ENCODE data around the gene SLC26A2. TPM values are rescaled to one million over a fixed set of nuclear protein-coding genes. Genes with fewer than 3 reads are reported as not detected.
A peak's percentile ranks its signal among the peaks of the same experiment; 100 is the strongest.

Gene SLC26A2
- total RNA-seq, result 7.7 and 8.0 TPM in 2 replicates

DNA sequence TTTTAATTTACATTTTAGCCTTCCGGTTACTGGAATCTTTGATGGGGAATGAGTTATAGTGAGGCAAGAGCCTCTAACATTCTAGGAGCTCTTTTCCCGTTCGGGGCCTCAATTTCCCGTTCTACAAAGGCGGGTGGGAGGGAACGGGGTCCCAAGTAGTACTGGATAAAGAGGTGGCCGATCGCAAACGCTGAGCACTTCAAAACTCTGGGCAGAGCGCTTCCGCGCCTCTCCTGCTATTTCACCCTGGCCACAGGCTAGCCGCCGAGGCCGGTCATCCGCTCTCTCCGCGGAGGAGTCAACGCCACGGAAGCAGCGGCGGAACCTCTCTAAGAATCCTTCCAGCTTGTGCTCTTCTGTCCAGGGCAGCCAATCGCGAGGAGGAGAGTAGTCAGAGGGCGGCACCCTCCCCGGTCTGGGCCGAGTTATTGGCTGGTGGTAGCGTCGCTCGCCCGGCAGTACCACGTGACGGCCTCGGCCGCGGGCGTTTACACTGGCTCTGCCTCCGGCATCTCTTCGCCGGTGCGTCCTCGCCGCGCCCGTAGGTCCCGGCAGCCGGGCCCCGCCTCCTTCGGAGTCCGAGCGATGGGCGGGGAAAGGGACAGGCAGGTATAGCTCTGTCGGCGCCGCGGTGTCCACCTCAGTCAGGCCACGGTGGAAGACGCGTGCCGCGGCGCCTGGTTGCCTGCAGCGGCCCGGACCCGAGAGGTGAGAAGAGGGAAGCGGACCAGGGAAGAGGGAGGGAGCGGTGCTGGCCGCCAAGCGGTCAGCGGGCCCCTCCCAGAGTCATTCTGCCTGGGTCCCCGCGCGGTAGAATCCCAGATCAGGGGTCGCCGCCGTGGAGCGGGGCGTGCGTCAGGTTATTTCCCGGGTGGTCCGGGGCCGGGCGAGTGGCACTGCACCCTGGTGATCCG is at the start of gene SLC26A2:
SLC26A2 (plus strand) TSS at position 487 of the 914 bp plus-strand sequence. CDS start 16,895 bp downstream, outside the sequence.
- Mint-ChIP-seq H3K36me3 (ENCODE audit: low read depth) (peaks cover 3% of the 10 kb centered on the region), H3K27ac (peak within 1 kb of the TSS; percentile 99)

GRCh38 chr5:149911031-149911430 is 49.5 kb upstream of the SLC26A2 start:
- H3K27me3 Mint-ChIP-seq (ENCODE audit: low read depth), result peaks cover 31% of the 10 kb centered on the region
- DNase-seq (ENCODE audit: low spot score), result no peak
- H3K9me3 Mint-ChIP-seq, result no peaks in the 10 kb centered on the region
- intact Hi-C loops (cut with micrococcal nuclease), result no loop called here
- H3K4me1 Mint-ChIP-seq (ENCODE audit: low read depth), result peaks cover 3% of the 10 kb centered on the region
- no peak overlapping the region for H3K4me3 Mint-ChIP-seq (ENCODE audit: low read depth)
- no peak overlapping the region for H3K27ac Mint-ChIP-seq
- no peaks in the 10 kb centered on the region for H3K36me3 Mint-ChIP-seq (ENCODE audit: low read depth)

More for the DNA sequence above, at the start of gene SLC26A2:
- intact Hi-C loops (cut with micrococcal nuclease), result loop anchor here (1.0 to 5.0 kb wide), 4 partner anchors 108 to 613 kb away; partner anchors contain the start of gene GRPEL2
- Mint-ChIP-seq H3K27me3 (ENCODE audit: low read depth) (no peaks in the 10 kb centered on the region), H3K4me3 (ENCODE audit: low read depth) (peak within 1 kb of the TSS; percentile 89), H3K4me1 (ENCODE audit: low read depth) (peaks cover 33% of the 10 kb centered on the region), H3K9me3 (no peaks in the 10 kb centered on the region)
- DNase-seq (ENCODE audit: low spot score), result peak; percentile 94

GRCh38 chr5:149912226-149912871 is 48.2 kb upstream of the SLC26A2 start:
- no peak overlapping the region for H3K27ac Mint-ChIP-seq

GRCh38 chr5:149913436-149914419 is 46.8 kb upstream of the SLC26A2 start:
- Mint-ChIP-seq H3K27ac (no peak overlapping the region), H3K36me3 (ENCODE audit: low read depth) (no peaks in the 10 kb centered on the region)

More at GRCh38 chr5:149912226-149912871, 48.2 kb upstream of the SLC26A2 start:
- no peak for DNase-seq (ENCODE audit: low spot score)
- no peak overlapping the region for H3K4me3 Mint-ChIP-seq (ENCODE audit: low read depth)
- intact Hi-C loops (cut with micrococcal nuclease), result no loop called here
- no peaks in the 10 kb centered on the region for H3K36me3 Mint-ChIP-seq (ENCODE audit: low read depth)
- peaks cover 3% of the 10 kb centered on the region for H3K4me1 Mint-ChIP-seq (ENCODE audit: low read depth)
- H3K27me3 Mint-ChIP-seq (ENCODE audit: low read depth), result peaks cover 28% of the 10 kb centered on the region
- H3K9me3 Mint-ChIP-seq, result no peaks in the 10 kb centered on the region

GRCh38 chr5:149915392-149916260 is 44.9 kb upstream of the SLC26A2 start:
- peaks cover 7% of the 10 kb centered on the region for H3K27me3 Mint-ChIP-seq (ENCODE audit: low read depth)
- no peaks in the 10 kb centered on the region for H3K9me3 Mint-ChIP-seq
- no peak for DNase-seq (ENCODE audit: low spot score)
- intact Hi-C loops (cut with micrococcal nuclease), result no loop called here
- peaks cover 3% of the 10 kb centered on the region for H3K4me1 Mint-ChIP-seq (ENCODE audit: low read depth)
- H3K4me3 Mint-ChIP-seq (ENCODE audit: low read depth), result no peak overlapping the region
- no peak overlapping the region for H3K27ac Mint-ChIP-seq
- no peaks in the 10 kb centered on the region for H3K36me3 Mint-ChIP-seq (ENCODE audit: low read depth)

More at GRCh38 chr5:149913436-149914419, 46.8 kb upstream of the SLC26A2 start:
- H3K9me3 Mint-ChIP-seq, result no peaks in the 10 kb centered on the region
- no peak overlapping the region for H3K4me3 Mint-ChIP-seq (ENCODE audit: low read depth)
- H3K27me3 Mint-ChIP-seq (ENCODE audit: low read depth), result peaks cover 20% of the 10 kb centered on the region
- DNase-seq (ENCODE audit: low spot score), result no peak
- peaks cover 3% of the 10 kb centered on the region for H3K4me1 Mint-ChIP-seq (ENCODE audit: low read depth)
- intact Hi-C loops (cut with micrococcal nuclease), result no loop called here

GRCh38 chr5:149916334-149917072 is 44.1 kb upstream of the SLC26A2 start:
- Mint-ChIP-seq H3K4me3 (ENCODE audit: low read depth) (no peak overlapping the region), H3K36me3 (ENCODE audit: low read depth) (no peaks in the 10 kb centered on the region), H3K27ac (no peak overlapping the region), H3K27me3 (ENCODE audit: low read depth) (peaks cover 5% of the 10 kb centered on the region), H3K9me3 (no peaks in the 10 kb centered on the region), H3K4me1 (ENCODE audit: low read depth) (peaks cover 9% of the 10 kb centered on the region)
- DNase-seq (ENCODE audit: low spot score), result no peak
- intact Hi-C loops (cut with micrococcal nuclease), result no loop called here

- Mint-ChIP-seq H3K36me3 (ENCODE audit: low read depth) (no peaks in the 10 kb centered on the region), H3K27me3 (ENCODE audit: low read depth) (peaks cover 2% of the 10 kb centered on the region), H3K4me1 (ENCODE audit: low read depth) (peaks cover 15% of the 10 kb centered on the region), H3K27ac (no peak overlapping the region), H3K9me3 (no peaks in the 10 kb centered on the region), H3K4me3 (ENCODE audit: low read depth) (no peak overlapping the region)
- no peak for DNase-seq (ENCODE audit: low spot score)
- intact Hi-C loops (cut with micrococcal nuclease), result no loop called here
These were observed 43.4 kb upstream of the SLC26A2 start for GRCh38 chr5:149917073-149917676.

DNA sequence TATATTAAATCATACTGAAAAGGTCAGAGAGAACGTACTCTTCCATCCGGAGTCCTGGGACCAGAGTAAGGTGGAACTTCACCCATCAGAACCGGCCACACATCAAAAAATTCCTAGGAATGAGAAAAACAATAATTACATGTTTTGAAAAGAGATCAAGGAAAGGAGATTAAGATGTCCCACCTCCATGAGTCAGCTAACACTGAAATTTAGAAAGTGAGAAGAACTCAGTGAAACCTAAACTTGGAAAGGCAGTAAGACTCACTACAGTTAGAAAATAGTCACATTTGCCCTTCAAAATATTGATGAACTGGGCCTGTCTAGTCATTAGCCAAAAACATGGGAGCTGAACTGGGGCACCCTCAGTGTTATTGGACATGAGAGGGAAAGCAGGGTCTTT is 39.0 kb upstream of the SLC26A2 start:
- intact Hi-C loops (cut with micrococcal nuclease), result no loop called here

GRCh38 chr5:149922950-149923349 is 37.6 kb upstream of the SLC26A2 start:
- Mint-ChIP-seq H3K4me3 (ENCODE audit: low read depth) (no peak overlapping the region), H3K27me3 (ENCODE audit: low read depth) (no peaks in the 10 kb centered on the region), H3K9me3 (no peaks in the 10 kb centered on the region), H3K4me1 (ENCODE audit: low read depth) (peaks cover 12% of the 10 kb centered on the region), H3K36me3 (ENCODE audit: low read depth) (no peaks in the 10 kb centered on the region), H3K27ac (no peak overlapping the region)
- DNase-seq (ENCODE audit: low spot score), result no peak
- intact Hi-C loops (cut with micrococcal nuclease), result no loop called here

More for the DNA sequence above, 39.0 kb upstream of the SLC26A2 start:
- no peaks in the 10 kb centered on the region for H3K36me3 Mint-ChIP-seq (ENCODE audit: low read depth)
- H3K4me1 Mint-ChIP-seq (ENCODE audit: low read depth), result peaks cover 12% of the 10 kb centered on the region
- H3K4me3 Mint-ChIP-seq (ENCODE audit: low read depth), result no peak overlapping the region
- no peaks in the 10 kb centered on the region for H3K27me3 Mint-ChIP-seq (ENCODE audit: low read depth)
- DNase-seq (ENCODE audit: low spot score), result no peak
- no peak overlapping the region for H3K27ac Mint-ChIP-seq
- H3K9me3 Mint-ChIP-seq, result no peaks in the 10 kb centered on the region

- Mint-ChIP-seq H3K9me3 (no peaks in the 10 kb centered on the region), H3K36me3 (ENCODE audit: low read depth) (no peaks in the 10 kb centered on the region), H3K4me1 (ENCODE audit: low read depth) (peaks cover 12% of the 10 kb centered on the region), H3K27me3 (ENCODE audit: low read depth) (peaks cover 3% of the 10 kb centered on the region), H3K27ac (no peak overlapping the region), H3K4me3 (ENCODE audit: low read depth) (no peak overlapping the region)
- DNase-seq (ENCODE audit: low spot score), result no peak
- intact Hi-C loops (cut with micrococcal nuclease), result no loop called here
These were observed 36.1 kb upstream of the SLC26A2 start for GRCh38 chr5:149924486-149924885.

Data from activated T-helper 2 cell treated with anti-CD3 and anti-CD28 coated beads, Interferon-gamma antibody, Interleukin-2, Interleukin-4, amounts not matched to agents 10 μg/mL and 5 μg/mL and 100 μg/mL, durations not matched to agents 14 hours and 24 hours and 36 hours (primary cell).